Endothelial cell of umbilical vein (primary cell): ENCODE measurements around the gene RNF111. TPM values are rescaled to one million over a fixed set of nuclear protein-coding genes. Genes with fewer than 3 reads are reported as not detected.

Experiments
- BruUV-seq: library from RNA; stranded (reverse); fragments of 400-500 nt; replicated peaks from 2 replicates; lab custom pipeline; 2021; lab: Mats Ljungman, UMichigan
- CTCF ChIA-PET: fragments of 300-600, 350-600 bp; sonication (Branson Sonifier 250); formaldehyde crosslinking; loops from one replicate; lab custom pipeline; 2021; ENCODE audit warnings: antibody characterized with exemption, inconsistent platforms; lab: Charles Lee
- POLR2A ChIA-PET: fragments of 300-600, 350-600 bp; sonication (Branson Sonifier 250); formaldehyde crosslinking; loops from one replicate; lab custom pipeline; 2021; ENCODE audit warnings: antibody characterized with exemption, inconsistent platforms; lab: Charles Lee
- DNase-seq: peaks from one replicate; pipeline ENCODE4 v3.0.0-alpha.2; 2011; ENCODE audit warnings: low read depth, low spot score
- FAIRE-seq: peaks from 2 replicates; lab custom pipeline; 2011; peaks lifted over from hg19 to GRCh38; lab: Jason Lieb, UNC
- H2AFZ ChIP-seq: 2 replicates; pipeline ENCODE4 v1.6.0; 2012; ENCODE audit warnings: low read depth, low read length, control low read depth, inconsistent platforms
- H3K27ac ChIP-seq: 2 replicates; pipeline ENCODE4 v1.5.1; 2011; ENCODE audit warnings: low read depth, mild to moderate bottlenecking, control low read depth, low read length, moderate library complexity; ENCODE audit not compliant: insufficient read depth
- H3K27me3 ChIP-seq, 2 experiments: 2 replicates each; pipeline versions ENCODE4 v1.6.0 to v1.6.1; 2011; ENCODE audit warnings: low read length in 2 of 2, mixed read lengths in 1 of 2; ENCODE audit not compliant: control insufficient read depth in 2 of 2, insufficient read depth in 2 of 2
- H3K36me3 ChIP-seq, 2 experiments: 2 replicates in 1 of 2; 3 replicates in 1 of 2; pipeline ENCODE4 v1.5.1; 2011; ENCODE audit warnings: low read length in 2 of 2, mild to moderate bottlenecking in 1 of 2, moderate library complexity in 1 of 2; ENCODE audit not compliant: control insufficient read depth in 2 of 2, insufficient read depth in 2 of 2; ENCODE audit errors: extremely low read depth in 1 of 2
- H3K4me1 ChIP-seq: 3 replicates; pipeline ENCODE4 v1.5.1; 2011; ENCODE audit warnings: mild to moderate bottlenecking, low read length; ENCODE audit not compliant: control insufficient read depth, insufficient read depth; ENCODE audit errors: extremely low read depth
- H3K4me2 ChIP-seq: 2 replicates; pipeline ENCODE4 v1.6.1; 2011; ENCODE audit warnings: low read length, control low read depth, mixed read lengths; ENCODE audit not compliant: insufficient read depth
- H3K4me3 ChIP-seq, 3 experiments: fragments of 200-600 bp in 1 of 3; sonication (generic), shearing (Covaris generic) in 1 of 3; replicated peaks in 1 of 3; 2 replicates each; pipeline ENCODE4 v1.5.1; 2011 to 2016; ENCODE audit warnings: control low read depth in 3 of 3, low read length in 3 of 3, mild to moderate bottlenecking in 2 of 3, inconsistent platforms in 1 of 3, low read depth in 1 of 3, moderate library complexity in 1 of 3; ENCODE audit not compliant: insufficient read depth in 1 of 3
- H3K79me2 ChIP-seq: 2 replicates; pipeline ENCODE4 v1.6.0; 2012; ENCODE audit warnings: low read length, inconsistent platforms; ENCODE audit not compliant: control insufficient read depth, insufficient read depth
- H3K9ac ChIP-seq: replicated peaks from 2 replicates; pipeline ENCODE3; 2011; ENCODE audit warnings: low read length, control low read depth; ENCODE audit not compliant: insufficient read depth; ENCODE audit errors: extremely low read depth
- H3K9me1 ChIP-seq: replicated peaks from 3 replicates; pipeline ENCODE4 v1.6.0; 2011; ENCODE audit warnings: mild to moderate bottlenecking, low read length; ENCODE audit not compliant: control insufficient read depth, insufficient read depth; ENCODE audit errors: extremely low read depth
- H3K9me3 ChIP-seq: replicated peaks from 2 replicates; pipeline ENCODE4 v1.5.1; 2012; ENCODE audit warnings: low read length, inconsistent platforms; ENCODE audit not compliant: control insufficient read depth, insufficient read depth
- H4K20me1 ChIP-seq: replicated peaks from 2 replicates; pipeline ENCODE3; 2011; ENCODE audit warnings: mild to moderate bottlenecking, low read length; ENCODE audit not compliant: control insufficient read depth, insufficient read depth; ENCODE audit errors: extremely low read depth
- CTCF ChIP-seq, 2 donors: IDR thresholded peaks; 1 replicate in 1 of 2; 2 replicates in 1 of 2; pipeline ENCODE4 v1.5.1; 2011; ENCODE audit warnings: low read length in 2 of 2, mild to moderate bottlenecking in 2 of 2, moderate library complexity in 2 of 2, control low read depth in 1 of 2, inconsistent platforms in 1 of 2, low read depth in 1 of 2; ENCODE audit not compliant: insufficient read depth in 1 of 2; ENCODE audit errors: extremely low read depth in 1 of 2
- EZH2 ChIP-seq: IDR thresholded peaks from 2 replicates; pipeline ENCODE4 v1.6.1; 2012; ENCODE audit warnings: borderline replicate concordance, low read depth, mild to moderate bottlenecking, moderate library complexity, low read length, inconsistent platforms; ENCODE audit not compliant: severe bottlenecking
- FOS ChIP-seq: IDR thresholded peaks from 2 replicates; pipeline ENCODE4 v1.6.1; 2011; ENCODE audit warnings: mild to moderate bottlenecking, low read length, moderate library complexity, borderline replicate concordance; ENCODE audit not compliant: insufficient read depth
- GATA2 ChIP-seq: IDR thresholded peaks from 2 replicates; pipeline ENCODE4 v1.7.0; 2011; ENCODE audit warnings: low read depth, mild to moderate bottlenecking, moderate library complexity, mixed read lengths, low read length; ENCODE audit not compliant: insufficient read length, insufficient read depth
- JUN ChIP-seq: IDR thresholded peaks from 2 replicates; pipeline ENCODE4 v1.6.1; 2011; ENCODE audit warnings: borderline replicate concordance, low read depth; ENCODE audit not compliant: insufficient read length, insufficient read depth
- MAX ChIP-seq: IDR thresholded peaks from 2 replicates; pipeline ENCODE4 v1.6.1; 2011; ENCODE audit not compliant: insufficient read depth, insufficient read length
- MYC ChIP-seq: IDR thresholded peaks from one replicate; pipeline ENCODE4 v1.6.1; 2011; ENCODE audit warnings: mild to moderate bottlenecking, low read depth, low read length
- POLR2A ChIP-seq: IDR thresholded peaks from 2 replicates; pipeline ENCODE4 v1.6.1; 2012; ENCODE audit warnings: low read depth, mild to moderate bottlenecking, control low read depth, low read length
- POLR2AphosphoS5 ChIP-seq: IDR thresholded peaks from 2 replicates; pipeline ENCODE4 v1.6.1; 2012; ENCODE audit warnings: low read depth, mild to moderate bottlenecking, control low read depth, low read length, moderate library complexity; ENCODE audit not compliant: insufficient read depth
- dilution Hi-C: fragments of 300-500 bp; cut with MboI; formaldehyde crosslinking; loops from one replicate; pipeline ENCODE4 v1.15.0; 2019; ENCODE audit warnings: low sequenced_read_pairs; ENCODE audit not compliant: extremely low pct_ligation_motif_present
- intact Hi-C: fragments of 100-400 bp; cut with micrococcal nuclease; formaldehyde crosslinking; loops from one replicate; pipeline ENCODE4 v1.10.0; 2022
- polyA plus RNA-seq, 4 experiments: library from polyadenylated mRNA; depleted of rRNA in 3 of 4; stranded (reverse) in 3 of 4; unstranded in 1 of 4; fragments of >200 nt; gene quantifications; 2 replicates each; pipeline versions ENCODE4 v1.2.1 to v1.2.3, GENCODE V29; 2011 to 2012; ENCODE audit warnings: missing spikeins in 1 of 4
- total RNA-seq: library from RNA; stranded (reverse); gene quantifications from 2 replicates; pipeline ENCODE4 v1.2.3, GENCODE V29; 2021

The RNF111 gene
- total and polyA plus RNA-seq, 2 donors (not counting 3 experiments of a cell fraction or from before 2014, with no cell fraction given) = 22.3 to 42.6 TPM

GRCh38 chr15:58983261-58983660 is 4.2 kb upstream of the RNF111 start:
- intact Hi-C loops (no loop called here), dilution Hi-C loops (no loop called here)
- Histone ChIP-seq H2AFZ (no peak overlapping the region), H3K4me3 (no peak overlapping the region), H3K9me3 (no peaks in the 10 kb centered on the region), H3K36me3 (no peaks in the 10 kb centered on the region), H4K20me1 (no peaks in the 10 kb centered on the region), H3K27me3 (peaks cover 4 to 7% of the 10 kb centered on the region in 2 experiments), H3K4me1 (peaks cover 4% of the 10 kb centered on the region), H3K9me1 (no peaks in the 10 kb centered on the region), H3K4me2 (no peak overlapping the region), H3K79me2 (peaks cover 7% of the 10 kb centered on the region), H3K9ac (no peak overlapping the region), H3K27ac (no peak overlapping the region)
- no TSS peak for BruUV-seq
- TF ChIP-seq JUN = no peak
- no peak for TF ChIP-seq GATA2
- no peak for TF ChIP-seq FOS
- TF ChIP-seq CTCF (IDR thresholded peaks at IDR 0.05; ENCODE audit: extremely low read depth in 1 of 2, insufficient read depth in 1 of 2, low read depth in 1 of 2, low read length in 2 of 2) = no peak
- no peak for TF ChIP-seq POLR2AphosphoS5
- TF ChIP-seq MYC = no peak
- TF ChIP-seq EZH2 = no peak
- TF ChIP-seq MAX = no peak
- TF ChIP-seq POLR2A = no peak
- DNase-seq (no peak), FAIRE-seq (no peak)
- ChIA-PET POLR2A (no interaction called here), CTCF (interaction anchor here (1.2 to 3.1 kb wide), 2 partner anchors 510 to 545 kb away, joined by 3 to 11 read pairs; no protein-coding TSS in a partner anchor)
